CD4-positive, CD25-positive, alpha-beta regulatory T cell (primary cell): ENCODE data around the gene CCN5. TPM values are rescaled to one million over a fixed set of nuclear protein-coding genes. Genes with fewer than 3 reads are reported as not detected.

ENCODE experiments used
- ATAC-seq, 2 donors: fragments of 150-1000 bp; cut with Tn5 transposase; one replicate each; pipeline ENCODE4 v1.10.0; 2021; ENCODE audit warnings: low read depth in 2 of 2, moderate number of reproducible peaks in 2 of 2, moderate library complexity in 1 of 2
- DNase-seq, 3 donors: peaks; one replicate each; pipeline versions ENCODE4 v3.0.0 to v3.0.0-alpha.2; 2012 to 2022; ENCODE audit warnings: mixed read lengths in 1 of 3
- H3K27ac ChIP-seq: one replicate; pipeline ENCODE4 v1.7.0; 2013; ENCODE audit warnings: mild to moderate bottlenecking, low read length; ENCODE audit not compliant: insufficient read depth, poor library complexity, severe bottlenecking
- H3K27me3 ChIP-seq: one replicate; pipeline ENCODE4 v1.7.0; 2013; ENCODE audit warnings: low read length; ENCODE audit not compliant: control insufficient read depth, insufficient read depth
- H3K36me3 ChIP-seq: one replicate; pipeline ENCODE4 v1.7.0; 2013; ENCODE audit warnings: mild to moderate bottlenecking, low read length, moderate library complexity; ENCODE audit not compliant: control insufficient read depth, insufficient read depth
- H3K4me1 ChIP-seq: 2 replicates; pipeline ENCODE4 v1.7.0; 2013; ENCODE audit warnings: mild to moderate bottlenecking, low read length; ENCODE audit not compliant: insufficient read depth, control insufficient read depth, poor library complexity, severe bottlenecking
- H3K4me3 ChIP-seq: one replicate; pipeline ENCODE4 v1.7.0; 2013; ENCODE audit warnings: low read depth, mild to moderate bottlenecking, low read length, moderate library complexity
- H3K9me3 ChIP-seq, 2 experiments: 1 replicate in 1 of 2; 2 replicates in 1 of 2; pipeline ENCODE4 v1.7.0; 2013; ENCODE audit warnings: low read length in 2 of 2, mild to moderate bottlenecking in 1 of 2, moderate library complexity in 1 of 2; ENCODE audit not compliant: control insufficient read depth in 2 of 2
- H3K27ac Mint-ChIP-seq, 3 donors: one replicate each; pipeline ENCODE4 v1.8.0; 2020 to 2022; ENCODE audit warnings: mild to moderate bottlenecking in 3 of 3, mixed read lengths in 3 of 3, moderate library complexity in 2 of 3
- H3K27me3 Mint-ChIP-seq: one replicate; pipeline ENCODE4 v1.8.0; 2022; ENCODE audit warnings: mild to moderate bottlenecking, mixed read lengths
- H3K36me3 Mint-ChIP-seq: one replicate; pipeline ENCODE4 v1.8.0; 2020; ENCODE audit warnings: mixed read lengths
- H3K4me1 Mint-ChIP-seq, 4 donors: one replicate each; pipeline ENCODE4 v1.8.0; 2020 to 2022; ENCODE audit warnings: mixed read lengths in 4 of 4, mild to moderate bottlenecking in 1 of 4
- H3K4me3 Mint-ChIP-seq, 4 donors: one replicate each; pipeline ENCODE4 v1.8.0; 2020 to 2022; ENCODE audit warnings: mild to moderate bottlenecking in 4 of 4, mixed read lengths in 4 of 4, moderate library complexity in 3 of 4
- H3K9me3 Mint-ChIP-seq, 7 donors: one replicate each; pipeline ENCODE4 v1.8.0; 2020 to 2022; ENCODE audit warnings: mixed read lengths in 7 of 7, mild to moderate bottlenecking in 3 of 7, moderate library complexity in 2 of 7
- polyA plus RNA-seq, 4 donors: library from polyadenylated mRNA; unstranded; fragments of 300-500 nt; fragmentation: Illumina TruSeq; gene quantifications; one replicate each; pipeline ENCODE4 v1.2.3, GENCODE V29; 2021
- total RNA-seq: library from RNA; stranded (reverse); gene quantifications from one replicate; pipeline ENCODE4 v1.2.3, GENCODE V29; 2022

Gene CCN5
- total and polyA plus RNA-seq, 5 donors from 2014 or later, result not detected

- peaks cover 39% of the 10 kb centered on the region for H3K27me3 Mint-ChIP-seq
- DNase-seq (no peak), ATAC-seq (no peak)
- H3K36me3 ChIP-seq, result no peaks in the 10 kb centered on the region
- peak overlapping the region in 1 of 3 donors; percentile 44 for H3K27ac Mint-ChIP-seq
- H3K4me1 Mint-ChIP-seq, result peaks cover 0 to 4% (median 0%) of the 10 kb centered on the region in 4 donors
- no peaks in the 10 kb centered on the region for H3K36me3 Mint-ChIP-seq
- H3K27ac ChIP-seq, result no peak overlapping the region
- peaks cover 4% of the 10 kb centered on the region for H3K27me3 ChIP-seq
- H3K4me3 Mint-ChIP-seq, result no peak overlapping the region
- no peaks in the 10 kb centered on the region for H3K9me3 ChIP-seq
- H3K4me1 ChIP-seq, result no peaks in the 10 kb centered on the region
- H3K4me3 ChIP-seq, result no peak overlapping the region
- H3K9me3 Mint-ChIP-seq, result peaks cover 0 to 2% (median 0%) of the 10 kb centered on the region in 7 donors
These were observed 23.4 kb upstream of the CCN5 start for GRCh38 chr20:44691424-44692423.

- Histone ChIP-seq H3K9me3 (no peaks in the 10 kb centered on the region), H3K36me3 (no peaks in the 10 kb centered on the region), H3K4me1 (no peaks in the 10 kb centered on the region), H3K27ac (no peak overlapping the region), H3K27me3 (peaks cover 4% of the 10 kb centered on the region), H3K4me3 (no peak overlapping the region)
- Mint-ChIP-seq H3K27me3 (peaks cover 39% of the 10 kb centered on the region), H3K4me3 (no peak overlapping the region), H3K4me1 (peaks cover 0 to 4% (median 0%) of the 10 kb centered on the region in 4 donors), H3K9me3 (peaks cover 0 to 2% (median 0%) of the 10 kb centered on the region in 7 donors), H3K27ac (no peak overlapping the region), H3K36me3 (no peaks in the 10 kb centered on the region)
- DNase-seq, result no peak
- ATAC-seq, result no peak
These were observed 22.2 kb upstream of the CCN5 start for GRCh38 chr20:44692932-44693480.

GRCh38 chr20:44693627-44694026 lies 21.5 kb upstream of the CCN5 start:
- peaks cover 0 to 4% (median 0%) of the 10 kb centered on the region in 4 donors for H3K4me1 Mint-ChIP-seq
- ATAC-seq, result no peak
- no peak overlapping the region for H3K4me3 ChIP-seq

GRCh38 chr20:44694159-44694558 lies 21.0 kb upstream of the CCN5 start:
- Mint-ChIP-seq H3K4me1 (peaks cover 0 to 4% (median 0%) of the 10 kb centered on the region in 4 donors), H3K36me3 (no peaks in the 10 kb centered on the region), H3K4me3 (no peak overlapping the region), H3K27ac (no peak overlapping the region), H3K9me3 (peaks cover 0 to 2% (median 0%) of the 10 kb centered on the region in 7 donors), H3K27me3 (peaks cover 35% of the 10 kb centered on the region)
- no peak for ATAC-seq
- Histone ChIP-seq H3K4me1 (no peaks in the 10 kb centered on the region), H3K27ac (no peak overlapping the region), H3K9me3 (no peaks in the 10 kb centered on the region), H3K4me3 (no peak overlapping the region), H3K27me3 (peaks cover 2% of the 10 kb centered on the region), H3K36me3 (no peaks in the 10 kb centered on the region)
- no peak for DNase-seq

More at GRCh38 chr20:44693627-44694026, 21.5 kb upstream of the CCN5 start:
- Mint-ChIP-seq H3K9me3 (peaks cover 0 to 2% (median 0%) of the 10 kb centered on the region in 7 donors), H3K36me3 (no peaks in the 10 kb centered on the region), H3K27ac (no peak overlapping the region), H3K27me3 (peaks cover 35% of the 10 kb centered on the region), H3K4me3 (no peak overlapping the region)
- no peaks in the 10 kb centered on the region for H3K36me3 ChIP-seq
- no peak for DNase-seq
- no peaks in the 10 kb centered on the region for H3K9me3 ChIP-seq
- H3K4me1 ChIP-seq, result no peaks in the 10 kb centered on the region
- no peak overlapping the region for H3K27ac ChIP-seq
- peaks cover 2% of the 10 kb centered on the region for H3K27me3 ChIP-seq

- Histone ChIP-seq H3K27ac (no peak overlapping the region), H3K27me3 (peaks cover 2% of the 10 kb centered on the region), H3K4me3 (no peak overlapping the region), H3K36me3 (no peaks in the 10 kb centered on the region), H3K4me1 (no peaks in the 10 kb centered on the region), H3K9me3 (no peaks in the 10 kb centered on the region)
- peaks cover 0 to 2% (median 0%) of the 10 kb centered on the region in 7 donors for H3K9me3 Mint-ChIP-seq
- peaks cover 30% of the 10 kb centered on the region for H3K27me3 Mint-ChIP-seq
- no peak overlapping the region for H3K4me3 Mint-ChIP-seq
- peaks cover 0 to 4% (median 0%) of the 10 kb centered on the region in 4 donors for H3K4me1 Mint-ChIP-seq
- no peak for ATAC-seq
- H3K36me3 Mint-ChIP-seq, result no peaks in the 10 kb centered on the region
- no peak for DNase-seq
- no peak overlapping the region for H3K27ac Mint-ChIP-seq
These were observed 19.9 kb upstream of the CCN5 start for GRCh38 chr20:44695295-44695673.

- Mint-ChIP-seq H3K4me1 (peaks cover 0 to 4% (median 0%) of the 10 kb centered on the region in 4 donors), H3K27me3 (peaks cover 30% of the 10 kb centered on the region), H3K27ac (no peak overlapping the region), H3K36me3 (no peaks in the 10 kb centered on the region), H3K4me3 (no peak overlapping the region), H3K9me3 (peaks cover 0 to 2% (median 0%) of the 10 kb centered on the region in 7 donors)
- Histone ChIP-seq H3K27me3 (peaks cover 2% of the 10 kb centered on the region), H3K4me3 (no peak overlapping the region), H3K9me3 (no peaks in the 10 kb centered on the region), H3K36me3 (no peaks in the 10 kb centered on the region), H3K27ac (no peak overlapping the region), H3K4me1 (no peaks in the 10 kb centered on the region)
- ATAC-seq (no peak), DNase-seq (no peak)
These were observed 19.4 kb upstream of the CCN5 start for GRCh38 chr20:44695674-44696300.

GRCh38 chr20:44696315-44696714 lies 18.9 kb upstream of the CCN5 start:
- Histone ChIP-seq H3K9me3 (no peaks in the 10 kb centered on the region), H3K36me3 (no peaks in the 10 kb centered on the region), H3K27ac (no peak overlapping the region), H3K27me3 (peaks cover 2% of the 10 kb centered on the region), H3K4me1 (no peaks in the 10 kb centered on the region), H3K4me3 (no peak overlapping the region)
- Mint-ChIP-seq H3K4me1 (peaks cover 0 to 1% (median 0%) of the 10 kb centered on the region in 4 donors), H3K27ac (no peak overlapping the region), H3K36me3 (no peaks in the 10 kb centered on the region), H3K4me3 (no peak overlapping the region), H3K27me3 (peaks cover 30% of the 10 kb centered on the region), H3K9me3 (no peaks in the 10 kb centered on the region)
- no peak for DNase-seq
- no peak for ATAC-seq
